Tibial nerve (tissue), 4 donors: ENCODE results near the gene TMEM123. TPM values are rescaled to one million over a fixed set of nuclear protein-coding genes. Genes with fewer than 3 reads are reported as not detected.

Experiments
- DNase-seq, 2 donors: peaks; one replicate each; pipeline ENCODE4 v3.0.0-alpha.2; 2019; ENCODE audit warnings: low spot score in 2 of 2
- H3K27ac ChIP-seq, 4 donors: fragments of 200-600 bp; sonication (generic) in 3 of 4; one replicate each; pipeline ENCODE4 v1.5.1; 2017 to 2019; ENCODE audit warnings: mild to moderate bottlenecking in 1 of 4
- H3K27me3 ChIP-seq, 2 donors: fragments of 200-600 bp; sonication (generic) in 1 of 2; one replicate each; pipeline versions ENCODE4 v1.5.1 to v1.6.0; 2017 to 2019
- H3K36me3 ChIP-seq, 3 donors: fragments of 200-600 bp; sonication (generic); one replicate each; pipeline ENCODE4 v1.5.1; 2018 to 2019
- H3K4me1 ChIP-seq, 4 donors: fragments of 200-600 bp; sonication (generic) in 3 of 4; one replicate each; pipeline ENCODE4 v1.5.1; 2017 to 2019
- H3K4me3 ChIP-seq, 4 donors: fragments of 200-600 bp; sonication (generic) in 3 of 4; one replicate each; pipeline ENCODE4 v1.5.1; 2017 to 2019; ENCODE audit warnings: mild to moderate bottlenecking in 1 of 4, moderate library complexity in 1 of 4
- H3K9me3 ChIP-seq, 4 donors: fragments of 200-600 bp; sonication (generic) in 3 of 4; one replicate each; pipeline ENCODE4 v1.5.1; 2017 to 2019
- CTCF ChIP-seq, 5 experiments: fragments of 200-600 bp in 3 of 5; fragments of 450-650 bp in 2 of 5; sonication (generic) in 3 of 5; IDR thresholded peaks; one replicate each; pipeline ENCODE4 v1.5.1; 2016 to 2019; ENCODE audit warnings: antibody characterized with exemption in 5 of 5, mild to moderate bottlenecking in 3 of 5, moderate library complexity in 2 of 5
- EP300 ChIP-seq, 2 donors: sonication (generic); formaldehyde crosslinking; IDR thresholded peaks; one replicate each; pipeline ENCODE4 v1.6.1; 2017; ENCODE audit warnings: antibody characterized with exemption in 2 of 2, mild to moderate bottlenecking in 1 of 2
- POLR2A ChIP-seq, 2 donors: fragments of 450-650 bp; IDR thresholded peaks; one replicate each; pipeline ENCODE4 v1.6.1; 2017; ENCODE audit warnings: antibody characterized with exemption in 2 of 2, mild to moderate bottlenecking in 2 of 2, moderate library complexity in 2 of 2
- WGBS, 2 donors: methylation state at CpG; one replicate each; pipeline ENCODE4 v1.1.5; 2018; 5-methylcytosine and 5-hydroxymethylcytosine counted together
- total RNA-seq, 4 donors: library from RNA; depleted of rRNA; stranded (reverse); fragments of >200 nt; gene quantifications; one replicate each; pipeline ENCODE4 v1.1.0, GENCODE V29; 2016

The TMEM123 gene
- total RNA-seq, 4 donors from 2014 or later: 145 to 196 (median 181) TPM

DNA sequence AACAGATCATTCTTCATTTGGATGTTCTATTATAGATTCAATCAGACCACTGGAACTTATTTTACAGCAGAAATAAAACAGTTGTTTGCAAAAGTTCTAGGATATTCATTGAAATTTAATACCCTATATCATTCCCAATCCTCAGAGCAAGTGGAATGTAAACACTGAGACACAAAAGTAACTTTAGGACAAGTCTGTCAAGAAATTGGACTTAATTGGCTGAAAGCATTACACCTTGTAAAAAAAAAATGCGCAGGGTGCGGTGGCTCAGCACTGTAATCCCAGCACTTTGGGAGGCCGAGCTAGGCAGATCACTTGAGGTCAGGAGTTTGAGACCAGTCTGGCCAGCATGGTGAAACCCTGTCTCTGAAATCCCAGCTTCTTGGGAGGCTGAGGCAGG, 29.9 kb upstream of the TMEM123 start:
- no peaks in the 10 kb centered on the region for H3K4me1 ChIP-seq
- TF ChIP-seq CTCF (IDR thresholded peaks at IDR 0.05) (no peak), EP300 (IDR thresholded peaks at IDR 0.05) (no peak)
- H3K27ac ChIP-seq: no peak overlapping the region
- H3K9me3 ChIP-seq: no peaks in the 10 kb centered on the region
- no peak overlapping the region for H3K4me3 ChIP-seq
- no peaks in the 10 kb centered on the region for H3K36me3 ChIP-seq
- no peaks in the 10 kb centered on the region for H3K27me3 ChIP-seq
- WGBS, 2 donors: 61 to 86% methylated on average over 2 to 3 of the region's 3 CpGs
- DNase-seq: no peak

DNA sequence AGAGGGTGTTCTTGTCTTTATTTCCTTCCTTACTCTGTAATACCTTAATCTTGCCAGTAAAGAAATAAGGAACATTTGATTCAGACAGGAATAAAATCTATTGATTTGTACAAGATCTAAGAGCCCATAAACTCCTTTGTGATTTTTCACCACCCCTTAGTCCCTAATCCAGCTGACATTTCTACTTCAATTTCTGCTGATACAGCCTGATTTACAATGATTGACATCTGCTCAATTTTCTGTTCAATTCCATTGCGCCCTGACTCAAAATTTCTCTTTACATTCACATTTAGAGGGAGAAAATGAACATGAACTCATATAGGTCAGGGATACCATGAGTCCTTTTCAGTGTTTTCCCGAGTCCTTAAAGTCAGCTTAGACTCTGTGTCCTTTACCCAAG, 27.2 kb upstream of the TMEM123 start:
- no peaks in the 10 kb centered on the region for H3K9me3 ChIP-seq
- H3K4me3 ChIP-seq: no peak overlapping the region
- peaks cover 0 to 11% (median 2%) of the 10 kb centered on the region in 4 donors for H3K4me1 ChIP-seq
- no peaks in the 10 kb centered on the region for H3K27me3 ChIP-seq
- H3K27ac ChIP-seq: no peak overlapping the region
- 89 to 90% methylated on average over 2 of the region's 2 CpGs for WGBS, 2 donors
- DNase-seq: no peak
- H3K36me3 ChIP-seq: no peaks in the 10 kb centered on the region
- TF ChIP-seq EP300 (IDR thresholded peaks at IDR 0.05) (no peak), CTCF (IDR thresholded peaks at IDR 0.05) (no peak), POLR2A (IDR thresholded peaks at IDR 0.05) (no peak)

- Histone ChIP-seq H3K36me3 (no peaks in the 10 kb centered on the region), H3K9me3 (no peaks in the 10 kb centered on the region), H3K4me1 (peaks cover 0 to 11% (median 2%) of the 10 kb centered on the region in 4 donors), H3K27me3 (no peaks in the 10 kb centered on the region), H3K4me3 (no peak overlapping the region), H3K27ac (no peak overlapping the region)
- no peak for TF ChIP-seq POLR2A (IDR thresholded peaks at IDR 0.05)
- DNase-seq: no peak
- WGBS, 2 donors: 60 to 66% methylated on average over 1 of the region's 1 CpG
Observed at GRCh38 chr11:102478673-102479299, 26.2 kb upstream of the TMEM123 start.

DNA sequence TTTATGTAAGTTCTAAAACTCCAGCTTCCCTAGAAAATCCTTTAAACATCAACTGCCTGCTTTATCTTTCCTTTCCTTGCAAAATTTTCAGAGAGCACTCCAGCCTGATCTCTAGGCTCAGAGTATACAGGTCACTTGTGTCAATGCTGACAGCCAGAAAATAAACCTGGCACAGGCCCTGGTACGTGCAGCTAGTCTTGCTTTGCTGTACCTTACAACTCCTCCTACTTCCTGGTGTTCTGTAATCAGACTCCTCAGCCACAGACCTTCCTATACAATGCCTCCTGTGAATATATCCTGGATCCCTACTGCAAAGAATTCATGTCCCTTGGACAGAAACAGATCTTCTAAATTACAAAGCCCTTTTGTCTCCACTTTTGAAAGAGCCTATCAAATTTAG, 24.2 kb upstream of the TMEM123 start:
- no peaks in the 10 kb centered on the region for H3K27me3 ChIP-seq
- H3K27ac ChIP-seq: peak overlapping the region in 1 of 4 donors; percentile 42
- H3K36me3 ChIP-seq: no peaks in the 10 kb centered on the region
- no peak for DNase-seq
- TF ChIP-seq CTCF (IDR thresholded peaks at IDR 0.05): no peak
- no peak for TF ChIP-seq POLR2A (IDR thresholded peaks at IDR 0.05)
- no peak for TF ChIP-seq EP300 (IDR thresholded peaks at IDR 0.05)
- peaks cover 0 to 11% (median 2%) of the 10 kb centered on the region in 4 donors for H3K4me1 ChIP-seq
- no peak overlapping the region for H3K4me3 ChIP-seq
- H3K9me3 ChIP-seq: no peaks in the 10 kb centered on the region
- 17 to 33% methylated on average over 1 of the region's 1 CpG for WGBS, 2 donors

- H3K27ac ChIP-seq: no peak overlapping the region
- 66 to 73% methylated on average over 1 of the region's 1 CpG for WGBS, 2 donors
- no peaks in the 10 kb centered on the region for H3K27me3 ChIP-seq
- no peak overlapping the region for H3K4me3 ChIP-seq
- TF ChIP-seq EP300 (IDR thresholded peaks at IDR 0.05) (no peak), CTCF (IDR thresholded peaks at IDR 0.05) (no peak)
- H3K4me1 ChIP-seq: peaks cover 0 to 11% (median 2%) of the 10 kb centered on the region in 4 donors
- no peaks in the 10 kb centered on the region for H3K36me3 ChIP-seq
- no peak for DNase-seq
- no peaks in the 10 kb centered on the region for H3K9me3 ChIP-seq
Observed at GRCh38 chr11:102476069-102476468, 23.5 kb upstream of the TMEM123 start.

GRCh38 chr11:102473543-102473942, 21.0 kb upstream of the TMEM123 start:
- Histone ChIP-seq H3K36me3 (no peaks in the 10 kb centered on the region), H3K27me3 (no peaks in the 10 kb centered on the region), H3K4me3 (no peak overlapping the region), H3K9me3 (no peaks in the 10 kb centered on the region), H3K4me1 (peaks cover 0 to 18% (median 8%) of the 10 kb centered on the region in 4 donors), H3K27ac (no peak overlapping the region)
- WGBS, 2 donors: 69 to 91% methylated on average over 5 of the region's 5 CpGs
- no peak for DNase-seq
- TF ChIP-seq EP300 (IDR thresholded peaks at IDR 0.05) (no peak), CTCF (IDR thresholded peaks at IDR 0.05) (no peak), POLR2A (IDR thresholded peaks at IDR 0.05) (no peak)
